GM10248 (cell line): ENCODE results near the gene DPYD.

Experiments used
- CTCF ChIA-PET: fragments of 300-600 bp; sonication (Branson Sonifier 250); formaldehyde crosslinking; extraction: SDS; loops from one replicate; lab custom pipeline; 2021; ENCODE audit warnings: antibody characterized with exemption; lab: Yijun Ruan, JAX
- POLR2A ChIA-PET: fragments of 350-650 bp; sonication (Branson Sonifier 250); formaldehyde crosslinking; extraction: SDS; loops from one replicate; lab custom pipeline; 2020; ENCODE audit warnings: antibody characterized with exemption; lab: Yijun Ruan, JAX
- DNase-seq: peaks from one replicate; pipeline ENCODE4 v3.0.0; 2012; ENCODE audit errors: extremely low spot score
- CTCF ChIP-seq: IDR thresholded peaks from 2 replicates; pipeline ENCODE4 v1.5.1; 2012; ENCODE audit warnings: mild to moderate bottlenecking, low read depth; ENCODE audit errors: extremely low read depth, missing control alignments, control extremely low read depth

Gene DPYD

DNA sequence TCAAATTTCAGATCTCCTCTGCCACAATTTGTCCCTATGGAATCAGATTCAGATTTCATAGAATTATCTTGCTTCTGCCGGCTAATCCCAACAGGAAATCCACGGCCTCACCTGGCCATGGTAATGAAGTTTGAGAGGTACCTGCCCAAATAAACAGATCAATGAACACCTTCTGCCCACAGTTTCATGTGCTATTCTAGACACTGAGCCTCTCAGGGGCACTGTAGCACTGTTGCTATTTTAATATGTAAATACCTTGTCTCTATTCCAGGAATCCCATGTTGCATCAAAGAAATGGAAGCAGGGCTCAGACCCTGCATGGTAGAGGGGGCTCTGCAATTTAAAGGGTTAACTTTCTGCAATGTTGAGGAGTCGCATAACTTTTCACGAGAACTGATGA, 606.1 kb downstream of the DPYD start:
- ChIA-PET POLR2A (no interaction called here), CTCF (interaction anchor here (1.8 kb wide), 1 partner anchor 10 kb away, joined by 4 read pairs; no protein-coding TSS in a partner anchor)
- TF ChIP-seq CTCF: no peak
- DNase-seq: no peak

- ChIA-PET POLR2A (no interaction called here), CTCF (no interaction called here)
- no peak for DNase-seq
These were observed 612.7 kb downstream of the DPYD start for GRCh38 chr1:97308131-97308530.

DNA sequence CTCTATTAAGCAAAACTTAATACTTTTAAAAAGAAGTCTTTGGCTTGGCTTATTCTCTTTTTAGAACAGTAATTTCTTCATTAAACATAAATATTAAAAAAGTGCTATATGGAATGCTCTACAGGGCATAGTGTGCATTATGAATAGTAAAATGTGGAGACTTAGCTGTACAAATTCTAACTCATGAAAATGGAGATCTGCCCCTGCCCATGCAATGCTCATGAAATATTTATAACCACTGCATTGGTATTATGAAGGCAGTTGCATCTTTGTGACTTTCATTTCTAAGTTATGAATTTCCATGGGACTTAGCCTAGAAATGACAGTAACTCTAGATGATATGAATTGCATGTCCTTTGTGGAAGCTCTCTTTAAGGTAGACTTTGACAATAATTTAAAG, 613.3 kb downstream of the DPYD start:
- DNase-seq: no peak
- ChIA-PET CTCF (no interaction called here), POLR2A (no interaction called here)
- no peak for TF ChIP-seq CTCF

More at GRCh38 chr1:97308131-97308530, 612.7 kb downstream of the DPYD start:
- no peak for TF ChIP-seq CTCF

DNA sequence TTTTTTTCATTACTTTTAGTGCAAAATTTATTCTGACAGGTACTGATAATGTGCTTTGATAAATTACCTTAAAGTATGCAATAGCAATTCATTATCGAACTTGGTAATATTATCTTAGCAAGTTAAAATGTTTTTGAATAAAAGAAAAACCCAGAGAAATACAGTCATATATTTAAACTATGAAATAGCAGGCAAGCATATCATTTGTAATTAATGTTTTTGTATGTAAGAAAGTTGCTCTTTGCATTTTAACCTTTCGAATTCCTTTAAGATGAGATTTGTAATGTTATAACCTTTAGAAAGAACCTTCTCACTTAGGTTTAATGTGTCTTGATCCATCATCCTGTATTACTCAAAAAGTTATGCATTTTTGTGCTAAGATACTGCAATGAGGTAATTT, 613.7 kb downstream of the DPYD start:
- DNase-seq: no peak
- POLR2A ChIA-PET: no interaction called here
- CTCF ChIA-PET: no interaction called here
- TF ChIP-seq CTCF: no peak

- no peak for TF ChIP-seq CTCF
- POLR2A ChIA-PET: no interaction called here
- CTCF ChIA-PET: no interaction called here
- no peak for DNase-seq
These were observed 614.3 kb downstream of the DPYD start for GRCh38 chr1:97306504-97306903.

- POLR2A ChIA-PET: no interaction called here
- DNase-seq: no peak
- no peak for TF ChIP-seq CTCF
- CTCF ChIA-PET: interaction anchor here (1.3 kb wide), 1 partner anchor 10 kb away, joined by 4 read pairs; no protein-coding TSS in a partner anchor
These were observed 616.5 kb downstream of the DPYD start for GRCh38 chr1:97304366-97304765.

DNA sequence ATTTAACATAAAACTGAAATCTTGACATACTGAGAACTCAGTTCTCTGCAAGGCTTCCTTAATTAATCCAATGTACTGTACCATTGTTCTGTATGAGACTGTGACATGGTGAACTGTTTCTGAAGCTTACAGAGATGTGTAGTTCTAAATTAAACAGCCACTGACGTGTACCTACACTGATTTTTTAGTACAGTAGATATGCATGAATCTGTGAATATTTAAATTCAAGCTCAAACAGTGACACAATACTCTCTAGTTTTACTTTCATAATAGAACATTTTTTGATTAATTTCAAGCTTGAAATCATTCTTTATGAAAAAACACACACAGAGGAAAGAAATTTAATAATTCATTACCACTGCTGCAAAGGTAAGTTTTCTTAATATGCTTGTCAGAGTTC, 621.9 kb downstream of the DPYD start:
- CTCF ChIA-PET: interaction anchor here (0.9 kb wide), 1 partner anchor 18 kb away, joined by 4 read pairs; no protein-coding TSS in a partner anchor
- POLR2A ChIA-PET: no interaction called here

More for the DNA sequence above, 621.9 kb downstream of the DPYD start:
- no peak for DNase-seq
- TF ChIP-seq CTCF: no peak
